GM10847 (cell line): ENCODE results near the gene GPX5.

Experiments
- POLR2A ChIP-seq: IDR thresholded peaks from 2 replicates; pipeline ENCODE4 v1.6.1; 2011; ENCODE audit not compliant: insufficient read length; ENCODE audit errors: extremely low read depth

The GPX5 gene

GRCh38 chr6:28580475-28580874 is 54.8 kb downstream of the GPX5 start:
- TF ChIP-seq POLR2A = no peak

- TF ChIP-seq POLR2A = no peak
These were observed 57.8 kb downstream of the GPX5 start for GRCh38 chr6:28583463-28583862.
